ENCODE results near the gene PGGHG.
"Not testable (repeated sequence)": the region's sequence is repeated elsewhere in the genome, so short reads cannot be mapped to it uniquely, and the experiment has no call there.

PGGHG gene

GRCh38 chr11:324593-325517, 35.9 kb downstream of the PGGHG start:
- H3K4me3 ChIP-seq (ENCODE audit: low read length); DNase-seq (ENCODE audit: low read depth, low spot score): not testable (repeated sequence)

GRCh38 chr11:325796-326591, 37.1 kb downstream of the PGGHG start:
- no peak for DNase-seq (ENCODE audit: low read depth, low spot score)
- H3K4me3 ChIP-seq (ENCODE audit: low read length), result no peak overlapping the region

GRCh38 chr11:326592-326841, 37.6 kb downstream of the PGGHG start:
- DNase-seq (ENCODE audit: low read depth, low spot score), result no peak
- H3K4me3 ChIP-seq (ENCODE audit: low read length), result no peak overlapping the region

DNA sequence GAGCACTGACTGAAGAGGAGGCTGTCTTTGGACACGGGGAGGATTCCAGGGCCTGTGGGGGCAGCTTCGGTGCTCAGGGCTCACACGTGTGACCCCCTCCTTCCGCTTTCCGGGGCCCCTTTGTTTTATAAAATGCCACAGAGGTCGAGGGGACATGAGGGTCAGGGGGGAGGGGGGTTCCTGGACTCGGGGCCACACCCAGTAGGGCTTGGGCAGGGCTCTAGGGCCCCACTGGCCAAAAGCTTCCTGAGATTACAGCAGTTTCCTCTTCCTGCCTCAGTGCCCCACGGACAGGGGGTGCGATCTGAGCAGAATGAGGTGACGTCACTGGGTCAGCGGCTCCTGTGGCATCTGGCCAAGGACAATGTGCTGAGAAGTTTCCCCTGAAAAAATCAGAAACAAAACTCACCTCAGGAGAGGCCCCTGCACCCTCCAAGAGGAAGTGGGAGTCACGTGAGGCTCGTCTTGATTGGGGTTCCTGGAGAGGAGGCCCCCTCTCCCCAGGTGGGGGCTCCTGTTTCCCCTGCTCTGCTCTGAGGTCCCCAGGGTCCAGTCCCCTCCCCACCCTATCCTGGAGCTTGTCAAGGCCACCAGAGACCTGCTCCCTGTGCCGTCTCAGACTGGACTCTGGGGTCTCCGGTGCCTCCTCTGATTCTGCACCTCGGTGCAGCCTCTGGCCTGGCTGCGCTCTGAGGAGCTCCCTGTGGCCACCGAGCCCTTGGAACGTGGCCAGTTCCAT, 38.1 kb downstream of the PGGHG start:
- H3K4me3 ChIP-seq (ENCODE audit: low read length), result peak overlapping the region; percentile 9
- no peak for DNase-seq (ENCODE audit: low read depth, low spot score)

GRCh38 chr11:327581-327923, 38.6 kb downstream of the PGGHG start:
- DNase-seq (ENCODE audit: low read depth, low spot score), result no peak
- no peak overlapping the region; the same call in 1 of the 2 replicates for H3K4me3 ChIP-seq (ENCODE audit: low read length)

DNA sequence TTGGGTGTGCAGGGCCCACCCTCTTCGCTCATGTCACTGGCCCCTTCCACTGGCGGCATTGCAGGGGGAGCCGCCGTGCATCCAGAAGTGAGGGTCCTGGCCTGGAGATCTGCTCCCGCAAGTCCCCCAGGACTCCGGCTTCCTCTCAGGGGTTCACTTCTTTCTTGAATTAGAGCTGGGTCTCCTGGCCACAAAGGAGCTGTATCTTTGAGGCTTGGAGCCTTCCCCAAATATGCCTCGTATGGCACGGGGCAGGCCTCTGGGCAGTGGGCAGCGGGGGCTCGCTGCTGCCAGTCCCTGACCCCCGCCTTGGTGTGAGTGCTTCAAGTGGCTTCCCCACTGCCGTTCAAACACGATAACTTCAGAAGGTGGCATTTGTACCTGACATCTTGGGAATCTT, 39.1 kb downstream of the PGGHG start:
- no peak for DNase-seq (ENCODE audit: low read depth, low spot score)
- no peak overlapping the region for H3K4me3 ChIP-seq (ENCODE audit: low read length)

GRCh38 chr11:328516-329100, 39.7 kb downstream of the PGGHG start:
- H3K4me3 ChIP-seq (ENCODE audit: low read length); DNase-seq (ENCODE audit: low read depth, low spot score): not testable (repeated sequence)

DNA sequence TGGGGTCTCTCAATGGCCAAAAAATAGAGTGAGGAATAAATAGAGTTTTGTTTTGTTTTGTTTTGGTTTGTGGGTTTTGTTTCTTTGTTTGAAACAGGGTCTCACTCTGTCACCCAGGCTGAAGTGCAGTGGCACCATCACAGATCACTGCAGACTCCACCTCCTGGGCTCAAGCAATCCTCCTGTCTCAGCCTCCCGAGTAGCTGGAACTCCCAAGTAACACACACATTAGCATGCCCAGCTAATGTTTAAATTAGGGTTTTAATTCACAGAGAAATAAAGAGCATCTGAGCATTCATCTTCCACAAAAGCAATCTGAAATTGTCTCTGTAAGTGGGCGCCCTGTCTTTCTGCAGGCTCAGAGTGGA, 40.9 kb downstream of the PGGHG start:
- DNase-seq (ENCODE audit: low read depth, low spot score), result no peak
- H3K4me3 ChIP-seq (ENCODE audit: low read length), result no peak overlapping the region

- no peak overlapping the region for H3K4me3 ChIP-seq (ENCODE audit: low read length)
- no peak for DNase-seq (ENCODE audit: low read depth, low spot score)
Observed at GRCh38 chr11:330307-330693, 41.4 kb downstream of the PGGHG start.

DNA sequence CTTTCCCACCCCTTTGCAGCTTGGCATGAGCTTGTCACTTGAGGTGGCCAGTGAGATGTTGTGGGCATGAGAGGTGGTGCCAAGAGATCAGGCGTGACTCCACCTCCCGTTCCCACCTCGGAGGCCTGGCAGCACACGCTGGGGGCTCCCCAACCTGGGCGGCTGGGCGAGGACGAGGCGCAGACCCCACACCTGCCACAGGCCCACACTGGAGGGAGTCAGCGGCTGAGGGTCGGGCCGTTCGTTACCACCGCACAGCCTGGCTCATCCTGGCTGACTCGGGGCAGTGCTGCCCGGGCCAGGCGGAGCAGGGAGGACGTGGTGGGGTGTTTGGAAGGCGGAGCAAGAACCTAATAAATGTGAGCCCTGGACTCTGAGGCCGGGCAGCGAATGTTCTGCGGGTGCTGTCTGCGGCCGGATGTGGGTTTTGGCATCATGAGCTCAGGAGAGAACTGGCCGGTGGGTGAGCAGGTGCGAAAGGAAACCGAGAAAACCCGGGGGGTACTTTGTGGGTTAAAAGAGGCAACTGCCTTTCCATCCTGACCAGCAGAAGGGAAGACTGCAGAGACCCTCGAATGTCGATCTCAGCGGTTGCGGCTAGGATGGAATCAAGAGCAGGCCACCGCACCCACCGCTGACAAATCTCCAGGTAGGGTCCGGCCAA, 41.9 kb downstream of the PGGHG start:
- no peak for DNase-seq (ENCODE audit: low read depth, low spot score)
- 0 out of 2 replicates have a peak overlapping the region, but pooled peaks have one; percentile 3 for H3K4me3 ChIP-seq (ENCODE audit: low read length)

- DNase-seq (ENCODE audit: low read depth, low spot score), result no peak
- H3K4me3 ChIP-seq (ENCODE audit: low read length), result peak overlapping the region; percentile 3; the same call in 1 of the 2 replicates
Observed at GRCh38 chr11:331358-332060, 42.6 kb downstream of the PGGHG start.

DNA sequence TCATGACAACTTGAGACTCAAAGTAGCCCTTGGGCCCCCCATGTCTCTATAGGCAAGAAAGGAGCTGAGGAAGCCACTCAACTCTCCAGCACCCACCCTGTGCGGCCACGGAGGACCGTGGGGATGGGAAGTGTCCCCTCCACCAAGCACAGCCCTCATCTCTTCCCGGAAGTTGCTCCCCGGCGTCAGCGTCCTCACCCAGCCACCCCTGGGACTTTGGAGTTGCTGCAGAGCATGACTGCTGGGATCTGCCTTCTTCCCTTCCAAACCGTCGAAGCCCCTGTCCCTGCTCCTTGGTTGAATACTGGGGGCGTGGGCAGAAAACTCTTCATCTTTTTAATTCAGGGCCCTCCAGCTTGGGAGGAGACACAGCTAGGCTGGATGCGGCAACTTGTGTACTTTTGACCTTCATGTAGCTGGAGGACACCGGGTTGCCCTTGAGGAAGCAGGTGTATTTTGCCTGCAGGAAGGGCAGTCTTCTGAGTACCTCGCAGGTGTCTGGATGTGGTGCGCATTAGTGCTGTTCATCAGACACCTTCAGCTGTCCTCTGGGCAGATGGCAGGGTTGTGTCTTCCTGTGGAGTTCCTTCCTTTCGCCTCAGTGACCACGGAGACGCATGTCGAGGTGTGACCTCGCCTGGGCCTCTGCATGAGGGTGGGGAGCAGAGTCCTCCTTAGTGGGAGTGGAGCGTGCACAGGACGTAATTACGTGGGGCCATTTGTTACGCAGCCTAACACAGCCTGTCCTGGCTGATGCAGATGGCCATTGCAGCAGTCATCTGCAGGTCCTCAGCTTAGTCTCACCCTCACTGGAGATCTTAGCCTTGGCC, 43.9 kb downstream of the PGGHG start:
- DNase-seq (ENCODE audit: low read depth, low spot score), result no peak

GRCh38 chr11:333616-334263, 44.8 kb downstream of the PGGHG start:
- not testable (repeated sequence) for DNase-seq (ENCODE audit: low read depth, low spot score); H3K4me3 ChIP-seq (ENCODE audit: low read length)

More for the DNA sequence above, 43.9 kb downstream of the PGGHG start:
- no peak overlapping the region for H3K4me3 ChIP-seq (ENCODE audit: low read length)

DNA sequence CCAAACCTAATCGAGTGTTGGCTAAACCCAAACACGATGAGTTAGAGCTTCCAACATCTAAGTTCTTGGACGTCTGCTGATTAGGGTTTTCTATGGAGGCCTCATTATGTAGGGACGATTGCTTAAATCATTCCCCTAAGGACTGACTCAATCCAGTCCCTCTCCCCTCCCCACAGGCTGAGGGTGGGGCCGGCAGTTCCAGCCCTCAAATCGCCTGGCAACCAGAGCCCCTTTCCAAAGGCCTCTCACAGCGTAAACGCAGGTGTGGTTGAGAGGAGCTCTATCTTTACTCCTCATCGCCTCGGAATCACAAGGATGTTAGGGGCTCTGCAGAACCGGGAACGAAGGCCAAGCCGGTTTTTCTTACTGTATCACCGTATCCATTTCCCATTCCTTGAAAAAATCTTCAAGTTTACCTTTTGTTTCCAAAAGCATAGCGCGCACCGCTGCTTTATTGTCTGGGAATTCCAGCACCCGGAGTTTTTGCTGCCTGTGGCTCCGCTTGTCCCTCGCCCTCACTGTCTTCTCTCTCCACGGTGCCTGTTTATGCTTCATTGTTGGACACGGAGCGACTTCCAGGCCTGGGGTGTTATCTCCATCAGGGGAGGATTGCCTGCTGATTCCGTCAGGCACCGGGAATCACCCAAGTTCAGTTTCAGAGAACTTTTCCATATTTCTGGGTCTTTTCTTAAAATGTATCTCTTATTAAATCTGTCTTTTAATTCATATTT, 45.5 kb downstream of the PGGHG start:
- no peak overlapping the region for H3K4me3 ChIP-seq (ENCODE audit: low read length)
- DNase-seq (ENCODE audit: low read depth, low spot score), result no peak

DNA sequence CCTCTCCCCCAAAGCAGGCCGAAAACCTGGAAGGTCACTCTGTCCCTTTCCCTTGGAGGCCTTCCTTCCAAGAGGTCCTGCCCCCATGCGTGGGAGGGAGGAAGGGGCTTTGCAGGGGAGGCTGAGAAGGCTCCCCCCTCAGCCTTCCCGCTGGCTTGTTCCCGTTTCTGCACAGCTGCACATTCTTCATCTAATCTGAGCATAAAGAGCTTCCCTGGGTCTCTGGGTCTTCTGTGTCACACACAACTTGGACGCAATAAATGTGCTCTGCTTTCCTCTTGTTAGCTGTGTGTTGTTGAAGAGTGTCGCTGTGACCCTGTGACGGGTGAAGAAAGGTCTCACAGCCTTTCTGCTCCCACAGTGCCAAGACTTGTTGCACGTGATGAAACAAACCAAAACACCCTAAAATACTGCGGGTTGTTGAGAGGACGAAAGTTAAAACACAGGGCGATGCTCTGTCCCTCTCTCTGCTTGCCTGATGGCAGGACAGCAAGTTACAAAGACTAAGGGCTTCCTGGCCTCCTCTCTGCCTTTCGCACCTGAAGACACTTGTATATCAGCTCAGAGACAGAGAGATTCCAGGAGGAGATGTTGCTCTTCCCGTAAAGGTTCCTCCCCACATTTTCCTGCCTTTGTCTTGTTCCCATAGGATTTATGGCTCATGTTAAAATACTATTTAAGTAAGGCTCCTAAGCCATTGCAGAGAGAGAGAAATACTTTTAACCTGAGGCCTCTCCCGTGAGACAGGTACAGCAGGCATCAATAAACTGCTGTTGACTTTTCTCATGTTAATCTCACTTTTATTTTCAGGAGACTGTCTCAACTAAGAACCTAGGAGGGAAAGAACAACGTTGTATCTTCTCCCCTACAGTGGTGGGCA, 47.1 kb downstream of the PGGHG start:
- DNase-seq (ENCODE audit: low read depth, low spot score), result no peak
- no peak overlapping the region for H3K4me3 ChIP-seq (ENCODE audit: low read length)
